Stimulated activated CD4-positive, alpha-beta T cell treated with anti-CD3 and anti-CD28 coated beads, Interleukin-1b, Interleukin-23, amount 100 ng/mL, for 1 hour (primary cell): ENCODE measurements around the gene KIF1A.
"Not testable (repeated sequence)": the region's sequence is repeated elsewhere in the genome, so short reads cannot be mapped to it uniquely, and the experiment has no call there.

Source experiments
- DNase-seq, 2 donors: peaks; one replicate each; pipeline ENCODE4 v3.0.0-alpha.2; 2020; ENCODE audit warnings: low read depth in 2 of 2

The KIF1A gene

GRCh38 chr2:240787521-240788472 is 32.2 kb downstream of the KIF1A start:
- no peak for DNase-seq

- no peak for DNase-seq
Observed at GRCh38 chr2:240786871-240787311, 33.1 kb downstream of the KIF1A start.

GRCh38 chr2:240786355-240786841 is 33.6 kb downstream of the KIF1A start:
- no peak for DNase-seq

GRCh38 chr2:240785424-240786335 is 34.3 kb downstream of the KIF1A start:
- no peak for DNase-seq

GRCh38 chr2:240784629-240785423 is 35.2 kb downstream of the KIF1A start:
- DNase-seq, result no peak

GRCh38 chr2:240783819-240784621 is 36.0 kb downstream of the KIF1A start:
- DNase-seq, result no peak

- DNase-seq, result no peak
Observed at GRCh38 chr2:240782886-240783818, 36.9 kb downstream of the KIF1A start.

GRCh38 chr2:240782221-240782885 is 37.7 kb downstream of the KIF1A start:
- DNase-seq, result no peak

GRCh38 chr2:240781471-240782220 is 38.4 kb downstream of the KIF1A start:
- no peak for DNase-seq

- no peak for DNase-seq
Observed at GRCh38 chr2:240780023-240780700, 39.9 kb downstream of the KIF1A start.

GRCh38 chr2:240779250-240779832 is 40.7 kb downstream of the KIF1A start:
- DNase-seq, result not testable (repeated sequence)

GRCh38 chr2:240778426-240778825 is 41.6 kb downstream of the KIF1A start:
- DNase-seq, result no peak

- no peak for DNase-seq
Observed at GRCh38 chr2:240777456-240778212, 42.4 kb downstream of the KIF1A start.

- no peak for DNase-seq
Observed at GRCh38 chr2:240775905-240776304, 44.1 kb downstream of the KIF1A start.

- no peak for DNase-seq
Observed at GRCh38 chr2:240774856-240775255, 45.2 kb downstream of the KIF1A start.

- no peak for DNase-seq
Observed at GRCh38 chr2:240769096-240769495, 50.9 kb downstream of the KIF1A start.
